HEK293 (cell line): Measurements from ENCODE around the gene TRMT61A.

Source experiments
- CTCF ChIA-PET: fragments of 350-600 bp; formaldehyde crosslinking; extraction: SDS; loops from one replicate; lab custom pipeline; 2021; ENCODE audit warnings: antibody characterized with exemption; lab: Yijun Ruan, JAX
- POLR2A ChIA-PET: fragments of 300-600 bp; formaldehyde crosslinking; extraction: SDS; loops from one replicate; lab custom pipeline; 2020; ENCODE audit warnings: antibody characterized with exemption, inconsistent platforms; lab: Yijun Ruan, JAX
- H3K27ac ChIP-seq: fragments of 200-500 bp; sonication (Bioruptor generic); 2 replicates; pipeline ENCODE4 v1.5.1; 2014; ENCODE audit warnings: low read depth, low read length, control low read depth, inconsistent platforms; ENCODE audit errors: extremely low read depth
- H3K36me3 ChIP-seq, 2 experiments: fragments of 200-500 bp in 1 of 2; sonication (Bioruptor generic) in 1 of 2; 1 replicate in 1 of 2; 2 replicates in 1 of 2; pipeline ENCODE4 v1.5.1; 2014 to 2017; ENCODE audit warnings: inconsistent platforms in 2 of 2, low read length in 2 of 2; ENCODE audit not compliant: control insufficient read depth in 2 of 2, insufficient read depth in 1 of 2
- H3K4me1 ChIP-seq: fragments of 200-500 bp; sonication (Bioruptor generic); 2 replicates; pipeline ENCODE4 v1.5.1; 2014; ENCODE audit warnings: mild to moderate bottlenecking, low read length, inconsistent platforms; ENCODE audit not compliant: control insufficient read depth, insufficient read depth
- H3K4me3 ChIP-seq: 2 replicates; pipeline ENCODE4 v1.5.1; 2011; ENCODE audit warnings: low read depth, mild to moderate bottlenecking, control low read depth, low read length, moderate library complexity
- H3K9me3 ChIP-seq: fragments of 200-500 bp; sonication (Bioruptor generic); 2 replicates; pipeline ENCODE4 v1.5.1; 2014; ENCODE audit warnings: low read depth, low read length, inconsistent platforms; ENCODE audit not compliant: control insufficient read depth, insufficient read depth
- FEZF1 ChIP-seq: fragments of 450-650 bp; formaldehyde crosslinking; IDR thresholded peaks from 2 replicates; pipeline ENCODE4 v1.5.1; 2016; ENCODE audit warnings: missing biosample characterization, missing genetic modification characterization
- GLIS2 ChIP-seq: fragments of 450-650 bp; formaldehyde crosslinking; IDR thresholded peaks from 2 replicates; pipeline ENCODE4 v1.5.1; 2016; ENCODE audit warnings: missing biosample characterization, missing genetic modification characterization
- KLF10 ChIP-seq: fragments of 450-650 bp; IDR thresholded peaks from 2 replicates; pipeline ENCODE4 v1.5.1; 2018; ENCODE audit warnings: missing biosample characterization, mild to moderate bottlenecking, missing genetic modification characterization
- SCRT1 ChIP-seq: fragments of 450-650 bp; formaldehyde crosslinking; IDR thresholded peaks from 2 replicates; pipeline ENCODE4 v1.5.1; 2016; ENCODE audit warnings: missing biosample characterization, missing genetic modification characterization, borderline replicate concordance
- ZBTB20 ChIP-seq: fragments of 450-650 bp; formaldehyde crosslinking; IDR thresholded peaks from 2 replicates; pipeline ENCODE4 v1.5.1; 2016; ENCODE audit warnings: missing biosample characterization, missing genetic modification characterization
- ZFHX2 ChIP-seq: fragments of 450-650 bp; formaldehyde crosslinking; conservative IDR thresholded peaks from 2 replicates; pipeline ENCODE4 v1.5.1; 2016; ENCODE audit warnings: missing biosample characterization, missing genetic modification characterization
- ZNF10 ChIP-seq: fragments of 450-650 bp; formaldehyde crosslinking; IDR thresholded peaks from 2 replicates; pipeline ENCODE4 v1.5.1; 2017; ENCODE audit warnings: missing biosample characterization, missing genetic modification characterization
- ZNF133 ChIP-seq: fragments of 450-650 bp; formaldehyde crosslinking; IDR thresholded peaks from 2 replicates; pipeline ENCODE4 v1.5.1; 2016; ENCODE audit warnings: missing biosample characterization, missing genetic modification characterization
- ZNF140 ChIP-seq: fragments of 450-650 bp; formaldehyde crosslinking; IDR thresholded peaks from 2 replicates; pipeline ENCODE4 v1.5.1; 2016; ENCODE audit warnings: missing biosample characterization, missing genetic modification characterization
- ZNF248 ChIP-seq: fragments of 450-650 bp; formaldehyde crosslinking; IDR thresholded peaks from 2 replicates; pipeline ENCODE4 v1.5.1; 2017; ENCODE audit warnings: missing biosample characterization, missing genetic modification characterization
- ZNF292 ChIP-seq: fragments of 450-650 bp; formaldehyde crosslinking; IDR thresholded peaks from 2 replicates; pipeline ENCODE4 v1.5.1; 2016; ENCODE audit warnings: low read depth, missing biosample characterization, missing genetic modification characterization, borderline replicate concordance
- ZNF302 ChIP-seq: fragments of 450-650 bp; formaldehyde crosslinking; IDR thresholded peaks from 2 replicates; pipeline ENCODE4 v1.5.1; 2016; ENCODE audit warnings: missing biosample characterization, missing genetic modification characterization, low read depth
- ZNF335 ChIP-seq: fragments of 450-650 bp; formaldehyde crosslinking; conservative IDR thresholded peaks from 2 replicates; pipeline ENCODE4 v1.5.1; 2016; ENCODE audit warnings: missing biosample characterization, missing genetic modification characterization
- ZNF350 ChIP-seq: fragments of 450-650 bp; formaldehyde crosslinking; IDR thresholded peaks from 2 replicates; pipeline ENCODE4 v1.5.0; 2017; ENCODE audit warnings: missing biosample characterization, mild to moderate bottlenecking, missing genetic modification characterization
- ZNF366 ChIP-seq: fragments of 450-650 bp; formaldehyde crosslinking; conservative IDR thresholded peaks from 2 replicates; pipeline ENCODE4 v1.5.1; 2016; ENCODE audit warnings: missing biosample characterization, missing genetic modification characterization
- ZNF416 ChIP-seq: fragments of 450-650 bp; formaldehyde crosslinking; IDR thresholded peaks from 2 replicates; pipeline ENCODE4 v1.5.1; 2016; ENCODE audit warnings: missing biosample characterization, missing genetic modification characterization
- ZNF501 ChIP-seq: fragments of 450-650 bp; formaldehyde crosslinking; IDR thresholded peaks from 2 replicates; pipeline ENCODE4 v1.5.1; 2016; ENCODE audit warnings: missing biosample characterization, missing genetic modification characterization
- ZNF549 ChIP-seq: fragments of 450-650 bp; IDR thresholded peaks from 2 replicates; pipeline ENCODE4 v1.5.1; 2018; ENCODE audit warnings: missing biosample characterization, missing genetic modification characterization, mild to moderate bottlenecking, inconsistent platforms, moderate library complexity
- ZNF621 ChIP-seq: fragments of 450-650 bp; formaldehyde crosslinking; IDR thresholded peaks from 2 replicates; pipeline ENCODE4 v1.5.1; 2017; ENCODE audit warnings: missing biosample characterization, missing genetic modification characterization
- ZNF704 ChIP-seq: fragments of 450-650 bp; formaldehyde crosslinking; IDR thresholded peaks from 2 replicates; pipeline ENCODE4 v1.5.1; 2016; ENCODE audit warnings: missing biosample characterization, missing genetic modification characterization
- TF ChIP-seq, protein P1 (sequence below): fragments of 450-650 bp; formaldehyde crosslinking; IDR thresholded peaks from 2 replicates; pipeline ENCODE4 v1.5.1; 2016; ENCODE audit warnings: missing biosample characterization, missing genetic modification characterization

Gene TRMT61A

DNA sequence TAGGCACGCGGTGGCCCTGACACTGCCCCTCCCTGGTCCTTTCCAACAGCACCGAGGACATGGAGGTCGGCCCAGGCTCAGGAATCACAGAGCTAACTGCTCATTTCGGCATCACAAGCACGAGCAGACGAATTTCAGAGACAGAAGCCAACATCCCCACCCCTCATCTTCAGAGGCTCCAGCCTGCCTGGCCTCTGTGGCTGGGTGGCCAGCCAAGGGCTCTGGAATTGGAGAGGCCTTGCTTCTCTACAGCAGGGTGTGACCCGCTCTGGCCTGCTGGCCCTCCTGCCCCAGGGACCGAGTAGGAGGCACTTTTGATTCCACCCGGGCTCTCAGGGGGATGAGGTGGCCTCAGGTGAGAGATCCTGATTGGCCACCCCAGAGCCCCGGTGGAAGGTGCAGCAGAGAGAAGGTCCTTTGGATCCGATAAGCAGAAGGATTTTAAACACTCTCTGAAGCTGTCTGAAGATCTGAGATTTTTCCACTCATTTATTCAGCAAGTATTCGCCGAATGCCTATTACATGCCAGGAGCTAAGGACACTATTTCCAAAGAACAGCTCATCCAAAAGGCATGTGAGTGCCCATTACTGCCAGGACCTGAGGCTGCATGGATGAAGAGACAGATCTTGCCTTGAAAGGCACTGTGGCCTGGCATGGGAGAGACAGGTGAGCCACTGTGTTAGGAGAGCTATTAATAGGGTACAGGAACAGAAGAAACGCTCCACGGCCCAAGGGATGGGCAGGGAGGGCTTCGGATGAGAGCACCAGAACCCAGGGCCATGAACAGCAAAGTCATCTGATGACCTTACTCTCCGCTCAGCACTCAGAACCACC lies 23.2 kb downstream of the TRMT61A start:
- peaks cover 5% of the 10 kb centered on the region for H3K4me1 ChIP-seq
- no peak overlapping the region for H3K27ac ChIP-seq
- ChIA-PET POLR2A (interaction anchor here (1.2 kb wide), 1 partner anchor 10 kb away, joined by 6 read pairs; the partner anchor contains the start of genes BAG5 and COA8), CTCF (interaction anchor here (0.6 to 2.1 kb wide), 3 partner anchors 33 to 54 kb away, joined by 3 to 7 read pairs (median 5); no protein-coding TSS in a partner anchor)
- no peaks in the 10 kb centered on the region for H3K9me3 ChIP-seq
- peaks cover 0 to 4% of the 10 kb centered on the region in 2 experiments; a peak in 1 of 3 replicates for H3K36me3 ChIP-seq
- TF ChIP-seq ZFHX2 (tag by site-specific recombination) (no peak), ZBTB20 (tag by site-specific recombination) (no peak), FEZF1 (tag by site-specific recombination) (peak; percentile 20; the same call in 1 of the 2 replicates)
- no peak overlapping the region for H3K4me3 ChIP-seq

GRCh38 chr14:103552846-103553210 lies 23.8 kb downstream of the TRMT61A start:
- Histone ChIP-seq H3K4me1 (peaks cover 10% of the 10 kb centered on the region), H3K4me3 (no peak overlapping the region), H3K27ac (no peak overlapping the region), H3K36me3 (peaks cover 3 to 5% of the 10 kb centered on the region in 2 experiments; a peak in 2 of 3 replicates), H3K9me3 (no peaks in the 10 kb centered on the region)
- ChIA-PET POLR2A (interaction anchor here (1.2 kb wide), 1 partner anchor 10 kb away, joined by 3 read pairs; the partner anchor contains the start of genes BAG5 and COA8), CTCF (interaction anchor here (2.1 kb wide), 1 partner anchor 34 kb away, joined by 7 read pairs; no protein-coding TSS in a partner anchor)
- TF ChIP-seq FEZF1 (tag by site-specific recombination) (no peak), SCRT1 (tag by site-specific recombination) (no peak), ZNF416 (tag by site-specific recombination) (no peak), ZNF350 (no peak), ZNF366 (tag by site-specific recombination) (no peak), ZNF292 (tag by site-specific recombination) (no peak), ZNF248 (no peak)

- H3K4me3 ChIP-seq: no peak overlapping the region
- peaks cover 16 to 22% of the 10 kb centered on the region in 2 experiments for H3K36me3 ChIP-seq
- ChIA-PET POLR2A (interaction anchor here (3.1 kb wide), 1 partner anchor 34 kb away, joined by 18 read pairs; the partner anchor contains the start of gene CKB), CTCF (interaction anchor here (1.0 kb wide), 1 partner anchor 161 kb away, joined by 3 read pairs; no protein-coding TSS in a partner anchor)
- H3K9me3 ChIP-seq: no peaks in the 10 kb centered on the region
- H3K27ac ChIP-seq: no peak overlapping the region
- TF ChIP-seq, protein P1, sequence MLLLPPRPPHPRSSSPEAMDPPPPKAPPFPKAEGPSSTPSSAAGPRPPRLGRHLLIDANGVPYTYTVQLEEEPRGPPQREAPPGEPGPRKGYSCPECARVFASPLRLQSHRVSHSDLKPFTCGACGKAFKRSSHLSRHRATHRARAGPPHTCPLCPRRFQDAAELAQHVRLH: no peak
- TF ChIP-seq ZNF335 (tag by site-specific recombination): 0 out of 2 replicates have a peak, but pooled peaks have one; percentile 15
- TF ChIP-seq, all 188 proteins: peak for 1
- H3K4me1 ChIP-seq: peaks cover 33% of the 10 kb centered on the region
These were observed 26.8 kb downstream of the TRMT61A start for GRCh38 chr14:103555559-103556337.

DNA sequence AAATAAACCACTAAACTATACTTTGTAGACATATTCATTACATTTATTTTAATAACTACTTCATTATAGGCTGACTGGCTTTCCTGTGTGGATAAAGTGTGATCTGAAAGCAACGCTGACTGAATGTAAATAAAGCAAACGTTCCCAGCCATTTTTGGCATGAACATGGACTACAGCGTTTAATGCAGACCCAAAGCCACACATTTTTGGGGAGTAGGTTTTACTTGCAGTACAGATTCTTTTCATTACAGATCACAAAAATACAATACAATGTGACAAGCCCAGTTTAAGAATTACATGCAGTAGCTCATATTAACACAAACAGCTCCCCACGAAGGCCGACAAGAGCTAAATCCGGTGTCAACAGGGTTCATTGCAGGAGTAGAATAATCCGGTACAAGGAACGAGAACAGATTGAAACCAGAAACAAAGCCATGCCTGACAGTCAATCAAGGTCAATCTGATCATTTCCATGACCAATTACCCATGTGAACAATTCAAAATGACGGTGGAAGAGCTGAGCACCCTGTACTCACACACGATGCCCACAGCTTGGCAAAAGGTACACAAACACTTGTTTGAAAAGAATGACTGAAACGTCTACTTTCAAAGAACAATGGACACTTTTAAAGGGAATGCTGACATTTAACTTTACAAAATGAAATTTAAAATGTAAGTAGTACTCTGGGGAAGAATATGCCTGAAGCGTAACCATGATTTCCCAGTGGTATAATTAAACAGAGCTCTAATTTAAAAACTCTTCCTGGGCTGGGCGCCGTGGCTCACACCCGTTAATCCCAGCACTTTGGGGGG lies 28.2 kb downstream of the TRMT61A start:
- ChIA-PET CTCF (interaction anchor here (1.2 to 3.8 kb wide), 3 partner anchors 9 to 38 kb away, joined by 3 to 21 read pairs (median 6); no protein-coding TSS in a partner anchor), POLR2A (interaction anchor here (2.1 to 3.1 kb wide), 2 partner anchors 36 to 39 kb away, joined by 9 to 18 read pairs; partner anchors contain the start of gene CKB)
- Histone ChIP-seq H3K4me3 (no peak overlapping the region), H3K9me3 (no peaks in the 10 kb centered on the region), H3K4me1 (peaks cover 39% of the 10 kb centered on the region), H3K27ac (peak overlapping the region; percentile 8; the same call in 1 of the 2 replicates), H3K36me3 (peaks cover 16 to 24% of the 10 kb centered on the region in 2 experiments)
- no peak for TF ChIP-seq KLF10 (tag by site-specific recombination)
- TF ChIP-seq ZNF10 (tag by site-specific recombination): no peak
- no peak for TF ChIP-seq ZNF292 (tag by site-specific recombination)
- no peak for TF ChIP-seq ZNF140 (tag by site-specific recombination)
- no peak for TF ChIP-seq ZNF302
- TF ChIP-seq ZNF704 (tag by site-specific recombination): no peak
- TF ChIP-seq ZNF549 (tag by site-specific recombination): no peak
- no peak for TF ChIP-seq ZNF501 (tag by site-specific recombination)
- TF ChIP-seq ZNF133 (tag by site-specific recombination): no peak
- TF ChIP-seq GLIS2 (tag by site-specific recombination): no peak
- no peak for TF ChIP-seq ZNF621 (tag by site-specific recombination)
